Stimulated activated CD4-positive, alpha-beta T cell treated with anti-CD3 and anti-CD28 coated beads, Interleukin-1b, Interleukin-23, amount 100 ng/mL, for 4 hours (primary cell): ENCODE measurements around the gene ERN1.
"Not testable (repeated sequence)": the region's sequence is repeated elsewhere in the genome, so short reads cannot be mapped to it uniquely, and the experiment has no call there.

ENCODE experiments used
- DNase-seq, 2 donors: peaks; one replicate each; pipeline ENCODE4 v3.0.0-alpha.2; 2020; ENCODE audit warnings: low read depth in 2 of 2

Gene ERN1

GRCh38 chr17:64032081-64032480 is 97.9 kb downstream of the ERN1 start:
- DNase-seq = no peak

GRCh38 chr17:64028874-64029464 is 101.0 kb downstream of the ERN1 start:
- peak; percentile 53 to 58 for DNase-seq

GRCh38 chr17:64025732-64026294 is 104.1 kb downstream of the ERN1 start:
- DNase-seq = peak; percentile 73 to 79

- DNase-seq = peak in 1 of 2 donors; percentile 21
Observed at GRCh38 chr17:64024781-64025731, 104.9 kb downstream of the ERN1 start.

GRCh38 chr17:64024215-64024654 is 105.7 kb downstream of the ERN1 start:
- DNase-seq = no peak

- no peak for DNase-seq
Observed at GRCh38 chr17:64022611-64023063, 107.3 kb downstream of the ERN1 start.

- peak; percentile 65 to 77 for DNase-seq
Observed at GRCh38 chr17:64020056-64020766, 109.7 kb downstream of the ERN1 start, which contains the start of gene ICAM2. Gene ICAM2, minus strand, starts transcription at chr17:64020633. Its CDS starts 13,942 bp downstream, at chr17:64006691.

- not testable (repeated sequence) for DNase-seq
Observed at GRCh38 chr17:64019551-64019961, 110.4 kb downstream of the ERN1 start.

GRCh38 chr17:64017381-64017980 is 112.5 kb downstream of the ERN1 start:
- no peak for DNase-seq

- no peak for DNase-seq
Observed at GRCh38 chr17:64016974-64017373, 113.0 kb downstream of the ERN1 start.

- DNase-seq = no peak
Observed at GRCh38 chr17:64016231-64016784, 113.6 kb downstream of the ERN1 start.

- DNase-seq = no peak
Observed at GRCh38 chr17:64015447-64015846, 114.5 kb downstream of the ERN1 start.

- no peak for DNase-seq
Observed at GRCh38 chr17:64009571-64010402, 120.2 kb downstream of the ERN1 start.

GRCh38 chr17:64008830-64009229 is 121.1 kb downstream of the ERN1 start:
- DNase-seq = no peak

GRCh38 chr17:64008346-64008745 is 121.6 kb downstream of the ERN1 start:
- DNase-seq = no peak

- no peak for DNase-seq
Observed at GRCh38 chr17:64007838-64008282, 122.1 kb downstream of the ERN1 start.

GRCh38 chr17:64007089-64007837 is 122.7 kb downstream of the ERN1 start:
- not testable (repeated sequence) for DNase-seq

- DNase-seq = no peak
Observed at GRCh38 chr17:64006361-64007088, 123.4 kb downstream of the ERN1 start.
